GM21367 (cell line): ENCODE measurements around the gene VSIG10L.
A peak's percentile ranks its signal among the peaks of the same experiment; 100 is the strongest.

ENCODE experiments used
- ATAC-seq: cut with Tn5 transposase; IDR thresholded peaks from one replicate; pipeline ENCODE4 v1.9.1; 2021; ENCODE audit not compliant: unreplicated experiment

The VSIG10L gene

GRCh38 chr19:51365965-51366388, 24.0 kb upstream of the VSIG10L start, which contains the start of gene ETFB:
TSS of gene ETFB (minus strand) at chr19:51366388. CDS start at chr19:51366326, 62 bp downstream.
- no peak for ATAC-seq

GRCh38 chr19:51365211-51365964, 23.4 kb upstream of the VSIG10L start:
- ATAC-seq, result no peak

- no peak for ATAC-seq
Observed at GRCh38 chr19:51364200-51365106, 22.5 kb upstream of the VSIG10L start.

GRCh38 chr19:51361239-51361638, 19.3 kb upstream of the VSIG10L start:
- no peak for ATAC-seq

GRCh38 chr19:51359294-51359693, 17.4 kb upstream of the VSIG10L start:
- no peak for ATAC-seq

GRCh38 chr19:51357952-51358351, 16.0 kb upstream of the VSIG10L start:
- ATAC-seq, result no peak

GRCh38 chr19:51356159-51356801, 14.3 kb upstream of the VSIG10L start:
- ATAC-seq, result no peak

- ATAC-seq, result no peak
Observed at GRCh38 chr19:51354742-51355148, 12.8 kb upstream of the VSIG10L start.

- ATAC-seq, result no peak
Observed at GRCh38 chr19:51354103-51354741, 12.3 kb upstream of the VSIG10L start.

GRCh38 chr19:51352783-51353360, 10.9 kb upstream of the VSIG10L start:
- no peak for ATAC-seq

GRCh38 chr19:51351266-51351990, 9.5 kb upstream of the VSIG10L start:
- no peak for ATAC-seq

- no peak for ATAC-seq
Observed at GRCh38 chr19:51347209-51347928, 5.4 kb upstream of the VSIG10L start.

GRCh38 chr19:51346742-51347141, 4.8 kb upstream of the VSIG10L start:
- ATAC-seq, result no peak

- ATAC-seq, result no peak
Observed at GRCh38 chr19:51345076-51345620, 3.2 kb upstream of the VSIG10L start.

GRCh38 chr19:51342631-51343569, 961 bp upstream of the VSIG10L start:
- no peak for ATAC-seq

- ATAC-seq, result no peak
Observed at GRCh38 chr19:51341066-51341465, 873 bp downstream of the VSIG10L start.

- ATAC-seq, result peak; percentile 38
Observed at GRCh38 chr19:51339687-51340656, 2.0 kb downstream of the VSIG10L start.
